HG02763 (cell line): Measurements from ENCODE around the gene CPA1.
"Not testable (repeated sequence)": the region's sequence is repeated elsewhere in the genome, so short reads cannot be mapped to it uniquely, and the experiment has no call there.

Experiments
- ATAC-seq: cut with Tn5 transposase; IDR thresholded peaks from one replicate; pipeline ENCODE4 v1.9.1; 2021; ENCODE audit warnings: mild to moderate bottlenecking, moderate library complexity; ENCODE audit not compliant: unreplicated experiment

CPA1 gene

GRCh38 chr7:130371046-130371445 is 9.2 kb upstream of the CPA1 start:
- ATAC-seq, result no peak

DNA sequence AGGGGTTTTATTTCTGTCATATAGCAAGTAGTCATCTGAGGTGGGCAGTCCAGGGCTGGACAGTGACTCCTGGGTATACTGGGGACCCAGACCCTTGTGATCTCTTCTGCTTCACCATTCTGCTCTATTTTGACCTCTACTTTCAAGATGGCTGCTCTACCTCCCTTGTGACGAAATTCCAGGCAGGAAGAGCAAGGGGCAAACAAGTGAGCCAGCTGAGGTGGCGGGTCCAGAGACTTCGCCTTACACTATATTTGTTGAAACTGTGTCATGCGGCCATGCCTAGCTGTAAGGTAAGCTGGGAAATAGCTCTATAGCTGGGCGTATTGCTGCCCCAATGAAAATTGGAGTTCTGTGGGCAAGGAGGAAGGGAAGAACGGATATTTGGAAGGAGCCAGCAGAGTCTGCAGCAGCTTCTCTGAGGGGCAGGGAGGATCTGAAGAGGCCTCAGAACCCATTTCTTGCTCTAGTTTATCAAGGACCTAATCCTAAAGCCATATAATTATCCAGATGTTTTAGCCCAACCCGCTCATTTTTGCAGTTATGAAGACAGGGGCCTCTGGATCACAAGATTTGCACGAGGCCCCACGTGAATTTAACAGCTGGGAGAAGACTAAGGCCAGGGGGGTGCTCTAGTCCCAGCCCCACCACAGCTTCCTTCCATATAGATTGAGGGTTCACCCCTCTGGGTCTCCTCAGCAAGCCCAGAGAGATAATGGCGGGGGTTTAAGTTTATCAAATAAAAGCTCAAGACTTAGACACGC is 7.7 kb upstream of the CPA1 start:
- no peak for ATAC-seq

DNA sequence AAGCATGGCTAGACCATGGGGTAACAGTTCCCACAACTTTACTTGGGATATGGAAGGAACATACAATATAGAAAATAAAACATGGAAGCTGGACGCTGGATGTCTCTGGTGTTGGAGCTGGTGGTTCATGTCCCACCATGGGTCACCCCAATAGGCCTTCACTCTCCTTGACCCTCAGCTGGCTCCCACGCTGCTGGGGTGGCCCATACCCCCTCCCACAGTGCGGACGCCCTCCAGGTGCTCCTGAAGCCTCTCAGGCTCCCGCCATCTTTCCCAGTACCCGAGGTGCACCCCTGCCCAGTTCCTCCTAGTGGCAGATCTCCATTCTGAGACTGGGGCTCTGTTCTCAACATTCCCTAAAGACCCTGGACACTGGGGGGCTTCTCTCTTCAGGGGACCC is 5.8 kb upstream of the CPA1 start:
- ATAC-seq, result no peak

DNA sequence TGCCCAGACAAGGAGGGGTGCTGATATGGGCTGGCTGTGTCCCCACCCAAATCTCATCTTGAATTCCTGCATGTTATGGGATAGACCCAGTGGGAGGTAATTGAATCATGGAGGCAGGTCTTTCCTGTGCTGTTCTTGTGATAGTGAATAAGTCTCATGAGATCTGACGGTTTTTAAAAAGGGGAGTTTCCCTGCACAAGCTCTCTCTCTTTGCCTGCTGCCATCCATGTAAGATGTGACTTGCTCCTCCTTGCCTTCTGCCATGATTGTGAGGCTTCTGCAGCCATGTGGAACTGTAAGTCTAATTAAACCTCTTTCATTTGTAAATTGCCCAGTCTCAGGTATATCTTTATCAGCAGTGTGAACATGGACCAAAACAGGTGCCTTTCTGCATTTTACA is 3.8 kb upstream of the CPA1 start:
- ATAC-seq, result not testable (repeated sequence)

DNA sequence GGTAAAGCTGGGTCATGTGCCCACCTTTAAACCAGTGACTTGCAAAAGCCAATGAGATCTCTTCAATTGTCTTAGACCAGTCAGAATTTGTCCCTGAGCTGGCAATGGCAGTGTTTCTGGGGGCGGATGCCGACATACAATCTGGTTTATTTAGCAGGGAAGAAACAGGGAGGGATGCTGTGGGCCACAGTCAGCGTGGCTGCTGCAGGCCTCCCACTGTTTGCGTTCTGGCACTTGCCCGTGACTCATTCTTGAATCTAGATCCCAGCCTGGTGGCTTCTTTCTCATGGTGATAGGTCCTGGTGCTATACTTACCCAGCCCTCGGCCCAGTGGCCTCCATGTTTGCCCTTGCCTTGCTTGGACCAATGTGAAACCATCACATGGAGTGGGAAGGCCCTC is 3.1 kb upstream of the CPA1 start:
- ATAC-seq, result no peak

DNA sequence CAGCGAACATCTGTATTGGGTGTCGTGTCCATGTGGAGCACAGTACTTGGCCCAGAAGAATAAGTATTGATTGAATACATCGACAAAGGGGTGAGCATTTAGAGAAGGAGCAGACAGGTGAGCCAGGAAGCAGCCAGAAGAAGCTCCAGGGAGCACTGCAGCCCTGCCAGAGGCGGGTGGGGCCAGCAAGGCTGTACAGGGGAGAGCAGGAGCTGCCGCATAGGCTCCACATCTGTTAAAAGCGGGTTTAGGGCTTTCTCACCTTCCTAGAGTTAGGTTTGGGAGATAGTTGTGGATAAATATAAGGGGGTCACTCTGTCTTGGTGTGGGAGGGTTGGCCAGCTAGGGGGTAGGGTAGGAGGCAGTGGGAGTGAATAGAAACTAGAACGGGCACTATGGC is 1.3 kb upstream of the CPA1 start:
- ATAC-seq, result no peak

- no peak for ATAC-seq
Observed at GRCh38 chr7:130379532-130379920, 768 bp upstream of the CPA1 start.

- no peak for ATAC-seq
Observed at GRCh38 chr7:130380861-130381455, 664 bp downstream of the CPA1 start.

- ATAC-seq, result no peak
Observed at GRCh38 chr7:130381468-130382312, 1.4 kb downstream of the CPA1 start.

DNA sequence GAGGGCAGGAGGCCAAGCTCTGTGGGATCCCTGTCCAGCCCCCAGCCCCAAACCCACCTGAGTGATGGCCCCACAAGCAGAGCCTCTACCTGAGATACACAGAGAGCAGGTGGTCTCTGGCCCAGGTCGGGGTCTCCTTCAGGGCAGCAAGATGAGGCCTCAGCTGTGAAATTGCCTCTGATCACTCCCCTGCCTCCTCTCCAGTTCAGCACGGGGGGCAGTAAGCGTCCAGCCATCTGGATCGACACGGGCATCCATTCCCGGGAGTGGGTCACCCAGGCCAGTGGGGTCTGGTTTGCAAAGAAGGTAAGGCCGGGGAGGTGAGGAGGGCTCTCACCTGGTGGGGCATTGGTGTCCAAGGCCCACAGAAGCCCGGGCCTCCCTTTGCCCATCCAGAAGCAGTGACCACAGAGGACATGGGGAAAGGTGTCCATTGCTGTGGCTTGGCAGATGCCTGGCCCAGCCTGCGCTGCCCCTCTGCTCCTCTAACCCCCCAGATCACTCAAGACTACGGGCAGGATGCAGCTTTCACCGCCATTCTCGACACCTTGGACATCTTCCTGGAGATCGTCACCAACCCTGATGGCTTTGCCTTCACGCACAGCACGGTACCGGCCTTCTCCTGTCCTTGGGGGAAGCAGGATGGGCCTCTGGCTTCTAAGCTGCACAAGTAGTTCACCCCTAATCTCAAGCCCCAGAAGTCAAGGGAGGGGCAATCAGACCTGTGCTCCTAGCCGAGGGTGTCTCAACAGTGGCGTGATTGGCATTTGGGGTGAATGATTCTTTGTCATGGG is 3.1 kb downstream of the CPA1 start:
- ATAC-seq, result no peak

DNA sequence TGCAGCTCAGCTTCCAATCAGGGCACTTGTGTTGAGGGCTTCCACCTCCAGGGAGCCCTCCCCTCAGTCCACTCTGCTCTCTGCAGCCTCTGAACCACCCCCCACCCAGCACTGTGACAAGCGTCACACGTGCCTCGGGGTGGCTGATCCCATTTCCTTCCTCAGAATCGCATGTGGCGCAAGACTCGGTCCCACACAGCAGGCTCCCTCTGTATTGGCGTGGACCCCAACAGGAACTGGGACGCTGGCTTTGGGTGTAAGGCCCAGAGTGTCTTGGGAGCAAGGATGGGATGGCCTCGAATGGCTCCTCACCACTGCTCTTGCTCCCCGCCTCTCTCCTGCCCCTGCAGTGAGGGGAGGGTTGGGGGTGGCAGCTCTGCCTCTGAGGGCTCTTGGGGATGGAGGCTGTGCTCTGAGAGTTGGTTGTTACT is 4.1 kb downstream of the CPA1 start:
- no peak for ATAC-seq

DNA sequence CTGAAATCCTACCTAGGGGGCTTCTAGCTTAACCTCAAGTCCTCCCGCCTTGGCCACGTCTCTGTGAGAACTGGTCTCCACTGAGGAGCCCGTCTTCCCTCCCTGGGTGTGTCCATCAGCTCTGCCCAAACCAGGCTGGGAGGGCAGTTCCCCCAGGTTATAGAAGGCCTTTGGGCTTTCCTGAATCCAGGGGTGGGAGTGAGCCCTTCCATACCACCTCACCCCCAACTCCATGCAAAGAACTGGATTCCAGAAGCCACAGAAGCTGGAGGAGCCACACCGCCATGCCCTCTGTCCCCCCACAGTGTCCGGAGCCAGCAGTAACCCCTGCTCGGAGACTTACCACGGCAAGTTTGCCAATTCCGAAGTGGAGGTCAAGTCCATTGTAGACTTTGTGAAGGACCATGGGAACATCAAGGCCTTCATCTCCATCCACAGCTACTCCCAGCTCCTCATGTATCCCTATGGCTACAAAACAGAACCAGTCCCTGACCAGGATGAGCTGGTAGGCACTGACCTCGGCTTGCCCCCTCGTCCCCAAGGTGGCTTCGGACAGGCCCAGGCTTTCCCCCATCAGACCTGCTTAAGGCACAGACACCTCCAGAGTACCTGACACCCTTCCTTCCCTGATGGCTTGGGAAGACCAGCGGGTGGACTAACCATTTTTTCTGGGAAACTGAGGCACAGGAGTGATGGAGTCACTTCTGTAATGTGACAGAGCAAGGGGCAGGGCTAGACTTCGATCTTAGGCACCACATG is 4.7 kb downstream of the CPA1 start:
- no peak for ATAC-seq

GRCh38 chr7:130385600-130386066 is 5.3 kb downstream of the CPA1 start:
- no peak for ATAC-seq

- no peak for ATAC-seq
Observed at GRCh38 chr7:130386876-130387275, 6.6 kb downstream of the CPA1 start.

- ATAC-seq, result no peak
Observed at GRCh38 chr7:130387306-130387627, 7.0 kb downstream of the CPA1 start.

GRCh38 chr7:130387628-130388403 is 7.5 kb downstream of the CPA1 start:
- ATAC-seq, result no peak

DNA sequence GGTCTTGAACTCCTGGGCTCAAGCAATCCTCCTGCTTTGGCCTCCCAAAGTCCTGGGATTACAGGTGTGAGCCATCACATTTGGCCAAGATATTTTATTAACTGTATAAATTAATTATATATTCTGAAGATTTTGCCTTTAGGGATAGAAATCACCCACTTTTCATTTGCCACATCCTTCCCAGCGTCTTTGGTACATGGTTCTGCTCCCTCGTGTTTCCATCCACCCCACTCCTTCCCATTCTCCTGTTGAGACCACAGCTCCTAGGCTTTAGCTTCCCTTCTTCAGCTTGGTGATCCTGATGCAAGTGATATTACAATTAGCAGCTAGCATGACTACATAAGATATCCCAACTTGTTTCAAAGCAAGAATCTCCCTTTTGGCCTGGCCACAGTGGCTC is 8.4 kb downstream of the CPA1 start:
- no peak for ATAC-seq

DNA sequence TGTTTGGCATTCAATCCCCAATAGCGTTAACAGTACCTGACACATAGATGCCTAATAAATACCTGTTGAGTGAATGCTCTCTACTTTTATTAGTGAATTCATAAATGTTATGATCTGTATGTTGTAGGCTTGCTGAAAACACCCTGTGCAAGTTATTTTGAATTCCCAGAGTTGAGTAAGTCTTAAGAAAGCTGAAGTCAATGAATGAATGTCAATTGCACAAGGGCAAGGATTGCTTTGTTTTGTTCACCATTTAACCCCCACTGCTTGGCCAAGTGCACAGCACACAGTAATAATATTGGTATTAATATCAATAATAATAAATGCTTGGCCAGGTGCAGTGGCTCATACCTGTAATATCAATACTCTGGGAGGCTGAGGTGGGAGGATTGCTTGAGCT is 10.2 kb downstream of the CPA1 start:
- ATAC-seq, result no peak

- no peak for ATAC-seq
Observed at GRCh38 chr7:130393101-130393561, 12.8 kb downstream of the CPA1 start.
